ENCODE results near the gene ENDOV.

Gene ENDOV

DNA sequence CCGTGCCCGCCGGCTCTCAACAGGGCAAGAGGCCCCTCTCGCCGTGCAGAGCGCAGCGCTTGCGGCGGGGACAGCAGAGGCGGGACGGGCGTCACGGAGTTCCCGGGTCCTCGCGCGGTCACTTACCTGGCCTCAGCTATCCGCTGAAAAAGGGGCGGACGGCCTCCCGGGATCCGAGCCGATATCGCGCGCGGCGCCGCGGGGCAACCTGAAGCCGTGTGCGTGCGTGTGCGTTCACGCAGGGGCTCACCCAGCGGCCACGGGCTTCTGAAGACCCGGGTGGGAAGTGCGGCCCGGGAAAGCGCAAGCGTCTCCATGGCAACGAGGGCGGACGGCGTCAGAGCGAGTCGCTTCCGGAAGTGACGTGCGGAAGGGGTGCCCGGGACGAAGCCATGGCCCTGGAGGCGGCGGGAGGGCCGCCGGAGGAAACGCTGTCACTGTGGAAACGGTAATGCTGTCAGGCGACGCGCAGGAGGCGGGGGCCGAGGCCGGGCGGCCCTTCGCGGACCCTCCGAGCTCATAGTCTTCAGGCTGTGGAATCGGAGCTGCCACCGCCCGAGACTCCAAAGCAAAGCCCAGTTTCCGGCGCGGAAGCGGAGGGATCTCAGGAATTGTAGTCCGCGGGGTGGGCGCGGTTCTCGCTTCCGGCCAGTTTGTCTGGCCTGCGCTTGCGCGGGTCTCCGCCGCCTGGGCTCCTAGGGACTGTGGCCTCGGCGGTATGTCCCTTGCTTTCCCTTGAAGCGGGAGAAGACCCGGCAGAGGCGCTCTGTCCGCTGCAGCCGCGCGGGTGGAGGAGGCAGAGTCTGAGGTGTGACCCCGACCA, at the start of gene ENDOV:
Gene ENDOV, plus strand, starts transcription at position 365 of the 823 bp plus-strand sequence. Its CDS starts 28 bp downstream, at position 393.
- peak; percentile 93 for DNase-seq
- in situ Hi-C loops (cut with MboI; ENCODE audit: low pct_unique_long_range_greater_than_20kb, low sequenced_read_pairs) = no loop called here

DNA sequence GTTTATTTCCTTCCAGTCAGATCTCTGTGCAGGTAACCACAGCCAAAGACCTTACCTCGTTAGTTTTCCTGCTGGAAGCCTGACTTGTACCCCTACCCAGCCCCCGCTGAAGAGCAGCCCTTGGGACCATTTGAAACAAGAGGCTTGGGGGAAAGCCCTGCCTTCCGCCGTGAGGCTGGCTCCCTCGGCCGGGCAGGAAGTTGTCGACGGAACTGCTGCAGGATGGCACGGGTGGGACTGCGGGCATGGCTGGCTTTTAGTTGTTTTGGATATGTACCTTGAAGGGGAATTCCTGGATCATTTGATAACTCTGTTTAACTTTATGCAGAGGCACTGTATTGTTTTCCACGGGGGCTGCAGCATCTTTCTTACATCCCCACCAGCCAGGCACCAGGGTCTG, 49.0 kb upstream of the ENDOV start:
- DNase-seq = no peak
- in situ Hi-C loops (cut with MboI; ENCODE audit: low pct_unique_long_range_greater_than_20kb, low sequenced_read_pairs) = no loop called here

DNA sequence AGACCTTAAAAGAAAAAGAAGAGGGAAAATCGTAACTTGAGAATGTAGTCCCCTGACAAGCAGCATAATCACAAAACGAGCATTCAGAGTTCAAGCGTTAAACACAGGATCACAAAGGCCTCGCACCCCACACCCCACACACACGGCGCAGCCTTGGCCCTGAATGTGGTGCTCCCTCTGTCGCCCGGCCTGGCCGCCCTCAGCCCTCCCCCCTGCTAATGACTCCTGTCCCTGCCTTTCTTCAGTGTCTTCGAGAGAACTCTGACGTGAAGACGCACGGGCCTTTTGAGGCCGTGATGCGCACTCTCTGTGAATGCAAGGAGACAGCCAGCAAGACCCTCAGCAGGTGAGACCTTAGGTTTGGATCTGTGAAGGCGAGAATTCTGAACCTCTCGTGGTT, 47.5 kb upstream of the ENDOV start:
- in situ Hi-C loops (cut with MboI; ENCODE audit: low pct_unique_long_range_greater_than_20kb, low sequenced_read_pairs) = no loop called here
- no peak for DNase-seq

DNA sequence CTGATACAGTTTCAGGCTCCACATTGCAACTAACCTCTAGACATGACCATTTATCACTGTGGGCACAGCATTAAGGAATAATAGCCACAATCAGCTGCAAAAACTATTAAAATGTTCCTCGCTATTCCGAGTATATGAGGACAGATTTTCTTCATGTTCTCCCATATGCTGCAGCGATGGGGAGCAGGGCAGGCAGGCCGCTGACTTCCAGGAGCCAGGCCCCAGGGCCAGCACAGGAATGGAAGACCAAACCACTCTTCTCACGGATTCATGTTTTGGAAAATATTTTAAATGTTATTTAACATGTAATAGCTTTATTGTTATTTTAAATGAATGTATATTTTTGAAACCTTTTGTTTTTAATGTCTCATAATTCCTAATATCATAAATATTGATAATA, 43.8 kb upstream of the ENDOV start:
- no peak for DNase-seq
- in situ Hi-C loops (cut with MboI; ENCODE audit: low pct_unique_long_range_greater_than_20kb, low sequenced_read_pairs) = no loop called here

DNA sequence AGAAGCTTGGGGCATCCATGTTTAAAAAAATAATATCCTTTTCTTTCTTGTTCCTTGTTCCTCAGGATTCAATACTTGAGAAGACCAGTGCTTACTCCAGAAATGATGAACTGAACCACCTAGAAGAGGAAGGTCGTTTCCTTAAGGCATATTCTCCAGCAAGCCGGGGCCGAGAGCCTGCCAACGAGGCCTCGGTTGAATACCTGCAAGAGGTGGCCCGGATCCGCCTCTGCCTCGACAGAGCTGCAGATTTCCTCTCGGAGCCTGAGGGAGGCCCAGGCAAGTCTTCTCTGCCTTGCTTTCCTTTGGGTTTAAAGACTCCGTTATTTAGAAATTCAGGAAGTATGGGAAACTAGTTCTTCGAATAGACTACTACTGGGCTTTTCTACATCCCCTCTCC, 42.5 kb upstream of the ENDOV start:
- in situ Hi-C loops (cut with MboI; ENCODE audit: low pct_unique_long_range_greater_than_20kb, low sequenced_read_pairs) = no loop called here
- no peak for DNase-seq

DNA sequence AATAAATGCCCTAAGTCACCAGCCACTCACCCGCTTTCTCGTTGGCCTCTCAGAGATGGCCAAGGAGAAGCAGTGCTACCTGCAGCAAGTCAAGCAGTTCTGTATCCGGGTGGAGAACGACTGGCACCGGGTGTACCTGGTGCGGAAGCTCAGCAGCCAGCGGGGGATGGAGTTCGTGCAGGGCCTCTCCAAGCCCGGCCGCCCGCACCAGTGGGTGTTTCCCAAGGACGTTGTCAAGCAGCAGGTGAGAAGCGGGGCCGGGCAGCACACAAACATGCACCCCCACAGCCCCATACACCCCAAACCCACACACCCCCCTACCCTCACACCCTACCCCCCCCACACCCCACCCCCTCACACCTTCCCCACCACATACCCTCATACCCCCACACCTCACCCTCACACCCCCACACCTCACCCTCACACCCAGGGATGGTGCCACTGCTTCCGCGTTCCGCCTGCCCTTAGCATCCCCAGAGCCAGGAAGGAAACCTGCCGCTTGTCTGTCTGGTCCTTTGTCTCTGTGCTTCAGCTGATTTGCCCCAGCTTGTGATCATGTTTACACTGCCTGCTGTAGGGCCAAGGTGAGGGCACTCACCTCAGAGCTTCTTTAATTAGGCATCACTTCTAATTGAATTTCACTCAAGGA, 41.9 kb upstream of the ENDOV start:
- in situ Hi-C loops (cut with MboI; ENCODE audit: low pct_unique_long_range_greater_than_20kb, low sequenced_read_pairs) = no loop called here
- no peak for DNase-seq

DNA sequence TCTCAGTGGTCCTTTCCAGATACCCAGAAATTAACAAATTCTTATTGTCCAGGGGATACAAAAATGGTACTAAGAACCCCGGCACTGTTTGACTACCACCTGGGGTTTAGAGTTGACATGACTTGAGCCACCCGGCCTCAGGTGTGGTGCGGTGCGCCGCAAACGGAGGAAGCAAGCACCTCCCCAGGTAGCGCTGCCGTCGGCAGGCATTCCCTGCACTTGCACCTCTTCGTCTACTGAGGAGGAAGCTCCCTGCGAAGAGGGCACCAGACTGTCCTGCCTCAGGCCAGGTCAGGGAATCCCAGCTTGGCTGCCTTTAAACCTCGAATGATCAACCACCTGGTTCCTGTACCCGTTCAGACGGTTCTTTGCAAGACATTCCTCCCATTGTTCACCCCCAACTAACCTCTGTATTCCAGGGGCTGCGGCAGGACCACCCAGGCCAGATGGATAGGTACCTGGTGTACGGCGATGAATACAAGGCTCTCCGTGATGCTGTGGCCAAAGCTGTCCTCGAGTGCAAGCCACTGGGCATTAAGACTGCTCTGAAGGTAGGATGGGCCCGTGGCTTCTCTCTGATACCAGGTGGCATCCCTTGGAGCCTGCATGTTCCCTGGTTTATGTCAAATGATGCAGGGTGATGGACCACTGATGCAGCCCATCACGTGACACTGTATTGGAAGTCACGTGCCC, 40.8 kb upstream of the ENDOV start:
- in situ Hi-C loops (cut with MboI; ENCODE audit: low pct_unique_long_range_greater_than_20kb, low sequenced_read_pairs) = no loop called here
- no peak for DNase-seq

DNA sequence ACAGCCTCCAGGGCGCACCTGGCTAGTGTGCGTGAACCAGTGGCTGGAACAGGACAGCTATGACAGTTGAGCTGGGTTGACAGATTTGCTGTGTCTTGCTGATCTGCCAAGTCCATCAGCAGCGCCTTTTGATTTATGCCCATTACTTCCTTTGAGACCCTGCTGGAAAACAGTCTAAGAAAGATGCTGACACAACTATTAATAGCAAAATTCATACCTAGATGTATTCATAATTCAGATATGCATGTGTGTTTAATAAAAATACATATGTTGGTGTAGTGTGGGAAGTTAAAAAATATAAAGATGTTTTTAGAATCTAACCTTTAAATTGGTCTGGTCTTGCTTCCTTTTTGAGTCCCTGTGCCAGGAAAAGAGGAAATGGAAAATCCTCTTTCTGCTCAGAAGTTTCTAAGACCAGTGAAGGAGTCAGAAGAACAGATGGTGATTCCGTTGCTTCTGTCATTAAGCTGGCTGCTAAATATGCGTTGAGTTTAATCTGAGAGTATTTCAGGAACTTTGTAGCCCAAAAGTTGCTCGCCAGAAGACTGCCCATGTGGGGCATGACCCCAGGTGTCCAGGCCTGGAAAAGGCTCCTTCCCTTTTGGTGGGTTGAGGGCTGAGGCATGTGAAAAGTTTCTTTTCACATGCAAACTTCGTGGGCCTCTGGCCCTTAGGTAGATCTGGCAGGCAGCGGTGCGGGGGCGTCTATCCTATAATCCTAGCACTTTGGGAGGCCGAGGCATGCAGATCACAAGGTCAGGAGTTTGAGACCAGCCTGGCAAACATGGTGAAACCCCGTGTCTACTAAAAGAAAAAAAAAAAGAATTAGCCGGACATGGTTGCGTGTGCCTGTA, 40.0 kb upstream of the ENDOV start:
- in situ Hi-C loops (cut with MboI; ENCODE audit: low pct_unique_long_range_greater_than_20kb, low sequenced_read_pairs) = no loop called here
- DNase-seq = peak; percentile 12

DNA sequence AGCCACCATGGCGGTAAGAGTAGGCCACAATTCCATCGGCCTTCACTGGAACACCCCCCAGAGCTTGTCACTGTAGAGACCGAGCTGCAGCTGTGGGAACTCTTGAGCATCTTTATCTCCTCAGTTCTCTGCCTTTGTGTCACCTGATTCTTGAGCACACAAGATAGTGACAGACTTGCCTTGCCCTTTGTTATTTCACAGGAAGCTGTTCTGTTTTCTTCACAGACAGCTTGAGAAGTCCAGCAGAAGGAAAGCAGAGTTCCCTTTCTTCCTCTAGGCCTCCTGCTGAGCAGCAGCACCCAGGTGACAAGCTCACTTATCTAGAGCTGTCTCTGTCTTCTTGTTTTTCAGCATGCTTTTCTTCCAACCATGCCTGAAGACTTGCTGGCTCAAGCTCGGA, 38.4 kb upstream of the ENDOV start:
- in situ Hi-C loops (cut with MboI; ENCODE audit: low pct_unique_long_range_greater_than_20kb, low sequenced_read_pairs) = no loop called here
- no peak for DNase-seq

DNA sequence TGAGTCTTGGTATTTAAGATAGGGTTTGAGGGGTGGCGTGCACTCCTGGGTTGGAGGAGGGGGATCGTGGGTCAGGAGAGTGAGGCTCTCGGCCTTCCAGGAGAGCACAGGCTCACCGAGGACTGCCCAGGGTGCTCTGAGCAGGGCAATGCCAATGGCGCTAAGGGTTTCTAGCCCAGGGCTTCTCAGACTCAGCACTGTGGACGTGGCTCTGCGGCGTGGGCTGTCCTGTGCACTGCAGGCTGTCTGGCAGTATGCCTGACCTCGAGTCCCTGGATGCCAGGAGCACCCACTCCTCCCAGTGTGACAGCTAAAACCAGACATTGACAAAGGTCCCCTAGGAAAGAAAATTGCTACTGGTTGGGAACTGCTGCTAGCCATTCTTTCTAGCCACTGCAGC, 37.2 kb upstream of the ENDOV start:
- in situ Hi-C loops (cut with MboI; ENCODE audit: low pct_unique_long_range_greater_than_20kb, low sequenced_read_pairs) = no loop called here
- no peak for DNase-seq

DNA sequence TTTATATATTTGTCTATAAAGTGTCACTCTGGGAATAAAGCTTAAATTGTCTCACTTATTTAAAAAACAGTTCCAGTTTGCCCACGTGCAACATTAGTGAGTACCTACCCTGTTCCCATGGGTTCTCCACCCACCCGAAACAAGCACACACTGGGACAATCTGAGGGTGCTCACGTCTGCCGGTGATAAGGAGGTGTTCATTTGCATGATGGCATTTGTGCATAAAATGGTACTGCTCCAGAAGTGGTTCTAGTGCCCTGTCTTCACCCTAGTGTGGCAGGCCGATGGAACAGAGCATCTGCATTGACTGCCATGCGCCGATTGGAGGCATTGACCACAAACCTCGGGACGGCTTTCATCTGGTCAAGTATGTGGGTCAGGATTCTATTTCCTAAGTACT, 35.6 kb upstream of the ENDOV start:
- no peak for DNase-seq
- in situ Hi-C loops (cut with MboI; ENCODE audit: low pct_unique_long_range_greater_than_20kb, low sequenced_read_pairs) = no loop called here

DNA sequence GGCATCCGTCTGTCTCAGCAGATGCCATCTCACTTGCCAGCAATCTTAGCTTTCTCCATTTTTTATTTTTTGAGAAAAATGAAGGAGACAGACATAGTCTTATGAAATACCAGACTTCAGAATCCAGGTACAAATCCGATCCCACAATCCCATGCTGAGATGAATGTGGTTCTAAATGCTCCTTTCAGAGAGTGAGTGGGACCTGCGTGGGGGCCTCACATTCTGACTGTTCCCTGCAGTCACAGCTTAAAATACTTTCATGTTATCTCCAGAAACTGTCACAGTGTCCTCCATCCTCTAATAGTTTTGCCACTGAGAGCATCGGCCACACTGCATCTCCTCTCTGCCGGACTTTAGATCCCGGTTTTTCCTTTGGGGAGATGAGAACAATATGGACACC, 34.9 kb upstream of the ENDOV start:
- in situ Hi-C loops (cut with MboI; ENCODE audit: low pct_unique_long_range_greater_than_20kb, low sequenced_read_pairs) = no loop called here
- no peak for DNase-seq

DNA sequence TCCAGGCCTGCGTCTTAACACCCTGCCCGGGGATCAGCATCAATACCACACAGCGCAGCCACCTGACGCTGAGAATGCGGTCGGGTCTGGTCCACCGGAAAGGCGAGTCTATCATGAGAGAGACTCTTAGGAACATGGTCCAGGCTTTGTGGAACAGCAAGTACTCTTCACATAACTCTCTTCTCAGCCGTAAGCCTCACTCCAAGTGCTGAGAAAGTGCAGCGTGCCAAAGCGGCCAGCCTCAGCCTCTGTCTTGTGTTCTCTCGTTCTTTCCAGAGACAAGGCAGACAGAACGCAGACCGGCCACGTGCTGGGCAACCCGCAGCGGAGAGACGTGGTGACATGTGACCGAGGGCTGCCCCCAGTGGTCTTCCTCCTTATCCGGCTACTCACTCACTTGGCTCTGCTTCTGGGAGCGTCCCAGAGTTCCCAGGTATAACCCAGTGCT, 34.4 kb upstream of the ENDOV start:
- no peak for DNase-seq
- in situ Hi-C loops (cut with MboI; ENCODE audit: low pct_unique_long_range_greater_than_20kb, low sequenced_read_pairs) = no loop called here

DNA sequence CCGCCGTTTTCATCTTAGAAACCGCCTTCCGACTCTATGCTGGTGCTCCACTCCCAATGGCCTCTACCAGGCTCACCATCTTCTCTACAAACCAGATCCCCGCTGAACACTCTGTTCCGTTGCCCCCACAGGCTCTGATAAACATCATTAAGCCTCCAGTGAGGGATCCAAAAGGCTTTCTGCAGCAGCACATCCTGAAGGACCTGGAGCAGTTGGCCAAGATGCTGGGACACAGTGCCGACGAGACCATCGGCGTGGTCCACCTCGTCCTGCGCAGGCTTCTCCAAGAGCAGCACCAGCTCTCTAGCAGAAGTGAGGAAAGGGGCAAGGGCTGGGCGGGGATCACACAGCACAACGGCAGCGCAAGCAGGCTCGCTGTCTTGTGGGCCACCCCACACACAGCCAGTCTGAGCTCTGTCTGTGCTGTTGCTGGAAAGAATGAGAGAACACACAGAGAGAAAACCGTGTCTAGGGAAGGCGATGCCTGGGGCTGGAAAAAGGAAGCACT, 33.5 kb upstream of the ENDOV start:
- in situ Hi-C loops (cut with MboI; ENCODE audit: low pct_unique_long_range_greater_than_20kb, low sequenced_read_pairs) = no loop called here

DNA sequence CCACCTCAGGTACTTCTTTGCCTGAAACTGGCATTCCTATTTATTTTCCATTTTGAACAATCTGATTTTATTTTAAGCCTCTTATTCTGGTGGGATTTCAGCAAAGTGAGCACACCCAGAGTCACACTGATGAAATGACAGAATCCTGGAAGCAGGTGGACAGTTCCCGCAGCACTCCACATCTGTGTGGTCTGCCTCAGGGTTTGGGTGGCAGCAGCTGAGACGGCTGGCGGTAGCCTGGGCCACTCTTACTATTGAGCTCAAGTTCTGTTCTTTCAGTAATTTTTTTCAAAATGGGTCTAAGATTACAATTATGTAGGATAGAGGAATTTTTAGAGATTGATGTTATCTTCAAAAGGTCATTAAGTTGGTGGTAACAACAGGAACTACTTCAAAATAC, 32.5 kb upstream of the ENDOV start:
- DNase-seq = no peak
- in situ Hi-C loops (cut with MboI; ENCODE audit: low pct_unique_long_range_greater_than_20kb, low sequenced_read_pairs) = no loop called here

More for the DNA sequence above, 33.5 kb upstream of the ENDOV start:
- DNase-seq = no peak

DNA sequence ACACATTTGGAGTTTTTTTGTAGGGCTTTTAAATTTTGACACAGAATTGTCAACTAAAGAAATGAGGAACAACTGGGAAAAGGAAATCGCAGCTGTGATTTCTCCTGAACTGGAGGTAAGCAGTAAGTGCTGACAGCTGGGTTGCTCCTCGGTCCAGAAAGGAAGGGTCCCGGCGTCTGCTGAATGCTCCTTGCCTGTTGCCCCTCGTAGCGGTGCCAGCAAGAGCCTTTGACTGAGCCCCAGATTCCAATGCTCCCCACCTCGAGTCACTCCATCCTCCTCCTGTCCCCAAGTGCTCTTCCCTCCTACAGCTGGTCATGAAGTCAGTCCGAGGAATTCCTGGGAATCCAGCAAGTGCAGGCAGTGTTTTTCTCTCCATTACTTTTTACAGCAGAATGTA, 32.0 kb upstream of the ENDOV start:
- in situ Hi-C loops (cut with MboI; ENCODE audit: low pct_unique_long_range_greater_than_20kb, low sequenced_read_pairs) = no loop called here
- DNase-seq = no peak

DNA sequence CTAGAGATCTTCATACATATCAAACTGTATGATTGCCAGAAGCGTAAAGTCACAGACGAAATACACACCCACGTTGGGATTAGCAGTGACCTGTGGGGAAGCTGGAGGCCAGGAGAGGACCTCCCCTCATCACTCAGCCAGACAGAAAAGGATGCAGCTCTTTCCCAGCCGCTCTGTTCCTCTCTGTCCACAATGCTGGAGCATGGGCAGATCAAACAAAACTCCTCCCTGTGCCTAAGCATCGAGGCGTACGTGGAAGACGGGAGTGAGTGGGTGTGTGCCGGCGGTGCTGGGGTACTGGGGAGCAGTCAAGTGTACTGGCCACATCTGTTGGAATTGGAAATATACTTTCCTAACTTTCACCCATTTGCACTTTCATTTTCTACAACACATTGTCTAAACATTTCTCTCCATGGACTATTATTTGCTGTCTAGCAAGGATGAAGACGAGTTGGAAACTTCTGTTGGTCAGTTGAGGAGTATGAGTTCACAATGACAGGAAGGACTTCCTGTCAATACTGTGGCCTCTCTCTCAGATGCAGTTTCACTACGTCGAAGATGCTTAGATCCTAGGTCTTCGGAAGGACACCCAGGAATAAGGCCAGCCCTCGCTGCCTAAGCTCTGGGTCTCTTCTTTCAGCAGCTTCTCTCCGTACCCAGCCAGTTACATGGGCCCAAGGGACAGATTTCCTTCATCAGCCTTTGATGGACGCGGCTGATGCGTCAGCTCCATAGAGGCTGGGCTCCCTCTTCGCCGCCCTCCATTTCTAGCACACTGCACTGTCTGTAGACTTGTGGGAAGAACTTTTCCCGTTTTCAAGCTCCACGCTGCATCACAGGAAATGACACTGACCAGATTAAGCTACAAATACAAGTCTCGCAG, 30.6 kb upstream of the ENDOV start:
- in situ Hi-C loops (cut with MboI; ENCODE audit: low pct_unique_long_range_greater_than_20kb, low sequenced_read_pairs) = no loop called here
- DNase-seq = no peak

DNA sequence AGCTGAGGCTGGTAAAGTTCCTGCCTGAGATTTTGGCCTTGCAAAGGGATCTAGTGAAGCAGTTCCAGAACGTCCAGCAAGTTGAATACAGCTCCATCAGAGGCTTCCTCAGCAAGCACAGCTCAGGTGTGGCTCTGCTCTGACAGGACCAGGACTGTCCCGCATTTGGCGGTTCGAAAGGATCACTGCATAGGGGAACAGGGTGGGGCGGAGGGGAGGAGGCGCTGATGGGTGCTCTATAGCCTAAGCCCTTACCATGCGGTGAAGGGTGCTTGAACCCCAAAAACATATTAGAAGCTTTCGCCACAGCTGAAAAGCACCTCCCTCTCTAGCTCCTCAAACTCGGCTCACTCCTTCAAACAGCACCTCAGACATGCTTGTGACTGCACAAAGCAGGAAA, 29.9 kb upstream of the ENDOV start:
- no peak for DNase-seq
- in situ Hi-C loops (cut with MboI; ENCODE audit: low pct_unique_long_range_greater_than_20kb, low sequenced_read_pairs) = no loop called here
